Fibroblast of peridontal ligament (primary cell): ENCODE results near the gene AIMP1.

Experiments
- DNase-seq: peaks from one replicate; pipeline ENCODE4 v3.0.0-alpha.2; 2010; ENCODE audit errors: extremely low read depth

The AIMP1 gene

DNA sequence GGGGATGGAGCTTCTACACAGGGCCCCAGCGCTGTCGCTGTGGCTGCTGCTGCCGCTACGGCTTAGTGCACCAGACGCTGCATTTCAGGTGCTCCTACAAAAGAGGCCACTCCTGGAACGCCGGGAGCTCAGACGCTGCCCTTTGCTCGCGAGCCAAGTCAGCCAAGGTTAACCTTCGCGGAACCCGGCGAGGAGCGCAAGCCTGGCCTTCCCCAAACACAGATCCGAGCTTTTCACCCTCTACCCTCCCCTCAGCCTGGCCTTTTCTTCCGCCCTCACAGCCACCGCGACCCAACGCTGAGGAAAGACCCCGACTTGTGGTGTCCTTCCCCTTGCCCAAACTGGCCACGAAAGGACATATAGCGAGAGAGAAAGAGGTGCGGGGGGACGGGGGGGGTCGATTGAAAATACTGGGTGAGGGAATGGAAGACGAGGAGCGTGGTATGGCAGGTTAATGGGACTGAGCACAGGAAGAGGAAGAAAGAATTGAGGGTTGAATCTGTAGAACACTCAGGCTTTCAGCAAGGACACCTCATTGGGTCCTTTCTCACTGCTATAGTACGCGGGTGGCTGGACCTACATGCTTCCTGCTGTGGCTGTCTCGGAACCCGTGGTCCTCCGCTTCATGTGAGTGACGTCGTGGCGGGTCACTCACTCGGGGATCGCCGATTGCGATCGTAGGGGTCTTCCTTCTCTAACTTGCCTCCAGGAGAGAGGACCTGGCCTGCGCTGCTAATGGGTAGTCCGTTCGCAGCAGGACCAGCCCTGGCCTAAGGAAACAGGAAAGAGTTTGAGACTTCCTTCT, at the start of gene AIMP1, which contains the start of gene TBCK:
Gene AIMP1 (plus strand): TSS at position 583 of the 805 bp plus-strand sequence. CDS start 8,460 bp downstream, outside the sequence.
Gene TBCK (minus strand): TSS at position 242 of the 805 bp plus-strand sequence. CDS start 7,249 bp downstream, outside the sequence.
- DNase-seq: peak; percentile 94

- DNase-seq: no peak
Observed at GRCh38 chr4:106268786-106269185, 47.6 kb upstream of the AIMP1 start.

DNA sequence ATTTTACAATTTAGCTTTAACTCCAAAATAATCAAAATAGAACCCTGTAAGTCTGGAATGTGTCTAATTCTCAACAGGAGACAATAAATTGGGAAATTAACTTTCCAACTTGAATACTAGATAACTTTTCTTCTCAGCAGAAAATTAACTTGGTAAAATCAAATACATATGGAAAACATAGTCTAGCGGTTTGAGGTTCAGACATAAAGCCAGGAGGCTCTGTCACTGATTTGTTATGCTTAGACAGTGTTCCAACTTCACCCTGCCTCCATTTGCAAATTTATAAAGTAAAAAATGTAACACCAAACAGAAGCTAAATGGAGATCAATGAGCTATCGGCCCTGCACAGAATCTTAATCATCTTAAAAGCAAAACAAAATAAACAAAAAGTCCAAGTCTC, 46.6 kb upstream of the AIMP1 start:
- DNase-seq: no peak

- no peak for DNase-seq
Observed at GRCh38 chr4:106270736-106271135, 45.6 kb upstream of the AIMP1 start.

- DNase-seq: no peak
Observed at GRCh38 chr4:106273831-106274230, 42.5 kb upstream of the AIMP1 start.

DNA sequence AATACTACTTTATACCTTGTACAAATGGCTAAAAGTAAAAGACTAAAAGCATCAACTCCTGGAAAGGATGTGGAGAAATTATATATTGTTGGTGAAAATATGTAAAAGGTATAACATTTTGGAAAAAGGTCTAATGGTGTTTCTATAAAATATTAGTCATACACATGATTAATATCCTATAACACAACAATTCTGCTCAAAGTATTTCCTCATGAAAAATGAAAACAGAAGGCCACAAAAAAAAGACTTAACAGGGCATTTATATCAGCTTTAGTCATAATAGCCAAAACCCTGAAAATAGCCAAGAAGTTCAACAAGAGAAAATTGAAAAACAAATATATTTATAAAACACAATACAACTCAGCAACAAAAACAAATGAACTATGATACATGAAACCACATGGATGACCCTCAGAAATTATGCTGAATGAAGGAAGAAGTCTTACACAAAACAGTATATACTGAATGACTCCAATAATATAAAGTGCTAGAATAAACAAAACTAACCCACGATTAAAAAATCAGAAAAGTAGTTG, 39.1 kb upstream of the AIMP1 start:
- DNase-seq: no peak

- DNase-seq: no peak
Observed at GRCh38 chr4:106284227-106284626, 32.1 kb upstream of the AIMP1 start.

GRCh38 chr4:106286611-106287010, 29.7 kb upstream of the AIMP1 start:
- DNase-seq: no peak

DNA sequence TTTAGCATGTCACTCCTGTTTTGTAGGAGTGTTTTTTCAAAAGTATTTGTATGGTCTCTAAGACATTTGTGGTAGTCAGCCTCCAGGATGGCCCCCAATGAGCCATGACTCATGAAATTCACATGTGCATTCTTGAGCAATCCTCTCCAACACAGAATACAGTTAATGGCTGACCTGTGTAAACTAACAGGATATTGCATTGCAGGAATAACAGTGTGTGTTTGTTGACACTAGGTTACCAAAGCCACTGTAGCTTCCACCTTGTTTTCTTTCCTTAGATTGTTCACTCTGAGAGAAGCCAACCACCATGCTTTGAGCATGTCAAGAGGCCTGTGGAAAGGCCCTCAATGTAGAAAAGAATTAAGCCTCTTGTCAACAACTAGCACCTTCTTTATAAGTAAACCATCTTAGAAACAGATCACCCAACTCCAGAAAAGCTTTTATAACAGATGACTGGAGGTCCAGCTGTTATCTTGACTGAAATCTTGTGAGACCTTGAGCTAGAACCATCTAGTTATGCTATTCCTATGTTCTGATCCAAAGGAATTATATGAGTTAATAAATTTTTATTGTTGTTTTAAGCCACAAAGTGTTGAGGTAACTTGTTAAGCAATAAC, 28.9 kb upstream of the AIMP1 start:
- DNase-seq: peak; percentile 83

DNA sequence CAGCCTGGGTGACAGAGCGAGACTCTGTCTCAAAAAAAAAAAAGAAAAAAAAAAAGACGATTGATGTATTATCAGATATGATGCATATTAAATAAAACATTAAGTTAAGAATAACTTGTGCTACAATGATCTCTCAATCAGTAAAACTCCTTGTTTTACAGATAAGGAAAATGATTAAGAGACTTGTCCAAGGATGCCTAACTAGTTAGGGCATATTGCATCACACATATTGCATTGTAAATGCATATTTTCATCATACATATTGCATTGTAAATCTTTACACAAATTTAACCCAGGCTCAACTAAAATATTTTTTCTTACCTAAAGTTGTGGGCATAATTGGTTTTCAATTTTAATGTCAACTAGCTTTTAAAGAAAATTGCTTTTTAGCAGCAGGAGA, 26.6 kb upstream of the AIMP1 start:
- DNase-seq: no peak

DNA sequence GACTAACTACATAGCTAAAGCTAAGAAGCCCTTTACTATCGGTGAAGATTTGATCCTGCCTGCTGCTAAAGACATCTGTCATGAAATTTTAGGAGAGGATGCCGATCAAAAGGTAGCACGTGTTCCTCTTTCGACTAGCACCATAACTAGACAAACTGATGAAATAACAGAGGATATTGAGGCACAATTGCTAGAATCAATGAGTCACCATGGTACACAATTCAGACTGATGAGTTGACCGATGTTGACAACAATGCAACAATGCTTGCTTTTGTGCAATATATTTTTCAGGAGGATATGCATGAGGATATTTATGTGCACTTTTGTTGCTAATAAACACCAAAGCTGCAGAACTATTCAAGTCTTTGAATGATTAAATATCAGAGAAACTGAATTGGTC, 24.7 kb upstream of the AIMP1 start:
- DNase-seq: no peak

- DNase-seq: no peak
Observed at GRCh38 chr4:106294062-106294461, 22.3 kb upstream of the AIMP1 start.

GRCh38 chr4:106297245-106298035, 18.9 kb upstream of the AIMP1 start:
- no peak for DNase-seq

GRCh38 chr4:106299977-106300376, 16.4 kb upstream of the AIMP1 start:
- no peak for DNase-seq

DNA sequence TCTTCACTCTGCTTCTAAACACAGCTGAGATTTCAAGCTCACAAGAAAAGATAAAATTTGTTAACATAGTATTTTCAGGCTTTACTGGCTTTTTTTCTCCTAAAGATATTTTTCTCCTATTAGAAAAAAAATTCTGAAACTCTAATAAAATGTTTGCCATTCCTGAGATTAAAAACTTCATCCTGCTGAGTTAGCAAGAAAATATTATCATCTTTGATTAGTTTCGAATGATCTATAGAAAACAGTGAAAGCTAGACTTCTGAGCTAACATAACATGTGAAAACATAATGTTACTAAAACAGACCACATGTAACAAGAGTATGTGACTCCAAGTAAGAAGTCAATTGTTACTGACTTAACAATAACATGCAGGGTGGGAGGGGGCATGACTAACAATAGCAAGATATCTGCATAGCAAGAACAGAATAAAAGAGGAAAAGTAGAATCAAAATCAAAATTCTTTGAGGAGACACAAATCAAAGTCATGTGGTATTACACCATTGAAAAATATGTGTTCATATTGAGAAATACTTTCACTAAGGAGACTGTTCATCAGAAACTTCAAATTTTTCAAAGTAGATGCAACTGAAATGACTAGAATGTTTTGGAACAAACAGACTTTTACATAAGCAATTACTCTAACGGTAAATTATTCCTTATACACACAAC, 14.8 kb upstream of the AIMP1 start:
- peak; percentile 79 for DNase-seq

- DNase-seq: no peak
Observed at GRCh38 chr4:106302062-106302438, 14.3 kb upstream of the AIMP1 start.

DNA sequence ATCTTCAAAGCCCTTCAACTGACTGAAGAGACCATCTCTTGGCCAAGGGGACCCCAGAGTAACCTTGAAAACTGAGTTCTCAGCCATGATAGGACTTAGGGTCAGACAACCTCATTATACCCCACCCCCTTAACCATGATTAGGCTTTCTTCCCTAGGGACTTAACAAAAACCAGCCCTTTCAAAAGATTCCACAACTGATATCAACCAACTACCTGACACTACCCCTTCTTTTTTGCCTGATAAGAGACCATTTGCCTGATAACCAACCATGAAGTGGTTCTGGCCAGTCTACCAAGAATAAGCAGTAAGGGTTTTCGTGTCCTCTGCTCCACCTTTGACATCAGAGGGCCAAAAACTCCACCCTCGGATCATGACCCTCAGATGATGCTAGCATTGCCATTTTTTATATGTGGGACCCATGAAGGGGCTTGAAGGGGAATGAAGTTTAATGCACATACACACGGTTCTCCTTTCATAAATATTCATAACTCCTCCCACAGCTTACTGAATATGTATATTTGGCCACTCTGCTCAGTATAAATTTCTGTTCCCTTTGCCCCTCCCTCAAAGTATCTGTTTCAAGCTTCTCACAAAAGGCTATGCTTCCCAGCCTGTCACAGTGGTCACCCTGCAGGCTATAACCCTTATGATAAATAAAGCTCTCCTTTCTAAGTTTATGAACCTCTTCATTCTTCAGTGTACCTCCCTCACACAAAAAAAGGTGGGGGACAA, 12.6 kb upstream of the AIMP1 start:
- DNase-seq: no peak

GRCh38 chr4:106304632-106305031, 11.7 kb upstream of the AIMP1 start:
- no peak for DNase-seq

- no peak for DNase-seq
Observed at GRCh38 chr4:106305435-106306055, 10.8 kb upstream of the AIMP1 start.

GRCh38 chr4:106306561-106306960, 9.8 kb upstream of the AIMP1 start:
- DNase-seq: no peak
